Spleen (tissue), 11 donors: ENCODE data around the gene CEBPE. TPM values are rescaled to one million over a fixed set of nuclear protein-coding genes. Genes with fewer than 3 reads are reported as not detected.

Source experiments
- DNase-seq: peaks from one replicate; pipeline ENCODE4 v3.0.0-alpha.2; 2020
- H3K27ac ChIP-seq, 8 donors: fragments of 200-600 bp; sonication (generic) in 7 of 8; 1 replicate in 4 of 8; 2 replicates in 4 of 8; pipeline versions ENCODE4 v1.5.0 to v1.8.0; 2016 to 2021; ENCODE audit warnings: inconsistent platforms in 4 of 8, mild to moderate bottlenecking in 4 of 8, moderate library complexity in 1 of 8
- H3K27me3 ChIP-seq, 7 donors: fragments of 200-600 bp; sonication (generic) in 6 of 7; replicated peaks in 1 of 7; 1 replicate in 4 of 7; 2 replicates in 3 of 7; pipeline versions ENCODE4 v1.5.0 to v1.8.0; 2016 to 2021; ENCODE audit warnings: inconsistent platforms in 3 of 7, mild to moderate bottlenecking in 1 of 7
- H3K36me3 ChIP-seq, 6 donors: fragments of 200-600 bp; sonication (generic) in 5 of 6; 1 replicate in 4 of 6; 2 replicates in 2 of 6; pipeline versions ENCODE4 v1.5.0 to v1.8.0; 2016 to 2021; ENCODE audit warnings: inconsistent platforms in 2 of 6
- H3K4me1 ChIP-seq, 6 donors: fragments of 200-600 bp; sonication (generic) in 5 of 6; 1 replicate in 3 of 6; 2 replicates in 3 of 6; pipeline versions ENCODE4 v1.5.0 to v1.8.0; 2016 to 2021; ENCODE audit warnings: inconsistent platforms in 3 of 6
- H3K4me3 ChIP-seq, 8 donors: fragments of 200-600 bp; sonication (generic) in 7 of 8; 1 replicate in 4 of 8; 2 replicates in 4 of 8; pipeline versions ENCODE4 v1.5.0 to v1.8.0; 2016 to 2021; ENCODE audit warnings: inconsistent platforms in 4 of 8, mild to moderate bottlenecking in 4 of 8, moderate library complexity in 2 of 8
- H3K9me3 ChIP-seq, 8 donors: fragments of 200-600 bp; sonication (generic) in 7 of 8; 1 replicate in 4 of 8; 2 replicates in 4 of 8; pipeline versions ENCODE4 v1.5.0 to v1.8.0; 2016 to 2021; ENCODE audit warnings: inconsistent platforms in 4 of 8
- CTCF ChIP-seq, 11 experiments: fragments of 200-600 bp in 7 of 11; fragments of 450-650 bp in 4 of 11; sonication (generic) in 4 of 11; IDR thresholded peaks in 8 of 11; conservative IDR thresholded peaks in 3 of 11; 1 replicate in 7 of 11; 2 replicates in 4 of 11; pipeline versions ENCODE4 v1.4.0 to v1.8.0; 2016 to 2021; ENCODE audit warnings: antibody characterized with exemption in 11 of 11, inconsistent platforms in 4 of 11, mild to moderate bottlenecking in 1 of 11
- POLR2A ChIP-seq, 3 donors: fragments of 450-650 bp; IDR thresholded peaks; one replicate each; pipeline ENCODE4 v1.5.1; 2017; ENCODE audit warnings: antibody characterized with exemption in 3 of 3, mild to moderate bottlenecking in 1 of 3
- POLR2AphosphoS5 ChIP-seq, 3 donors: sonication (generic); formaldehyde crosslinking; IDR thresholded peaks; one replicate each; pipeline ENCODE4 v1.5.1; 2017; ENCODE audit warnings: antibody characterized with exemption in 3 of 3
- WGBS, 5 donors: extraction: QIAGEN DNeasy Blood & Tissue Kit in 3 of 5; methylation state at CpG; one replicate each; pipeline versions ENCODE4 v1.1.5 to v1.1.7; 2013 to 2018; 5-methylcytosine and 5-hydroxymethylcytosine counted together
- intact Hi-C: fragments of 100-400 bp; cut with DNase I; formaldehyde crosslinking; loops from one replicate; pipeline ENCODE4 v1.15.0; 2023; ENCODE audit warnings: low total_unique reads
- polyA plus RNA-seq, 3 donors: library from polyadenylated mRNA; stranded (reverse); fragments of 200-250 nt; gene quantifications; one replicate each; pipeline ENCODE4 v1.2.1, GENCODE V29; 2013
- total RNA-seq, 7 donors: library from RNA; depleted of rRNA in 3 of 7; stranded (reverse); fragments of >200 nt in 3 of 7; fragmentation: NEBNext Ultra II Directional in 4 of 7; extraction: Animal tissue kit (Norgen Biotek cat#: 25700) in 4 of 7; gene quantifications; one replicate each; pipeline versions ENCODE4 v1.1.0 to v1.2.1, GENCODE V29; 2016 to 2021
- donor health status: healthy with polysubstance abuse.
- donor health status: DM: no; HTN: no; CAD: no; lungs with moderate emphysema.
- donor health status: DM: no; HTN: no; CAD: no.
- donor health status: Bipolar disorder and iron deficiency.
- donor health status: healthy.
- donor health status: DM: no; HTN: no; CAD: no.
- donor health status: DM: yes; HTN: yes; CAD: no.

CEBPE gene
- total and polyA plus RNA-seq, 10 donors = 0.64 to 9.6 (median 1.5) TPM

- Histone ChIP-seq H3K27me3 (no peaks in the 10 kb centered on the region), H3K4me1 (peaks cover 27 to 63% (median 46%) of the 10 kb centered on the region in 6 donors), H3K27ac (peak overlapping the region; percentile 60 to 86 (median 79)), H3K4me3 (peak overlapping the region; percentile 37 to 73 (median 54)), H3K9me3 (no peaks in the 10 kb centered on the region), H3K36me3 (peaks cover 0 to 82% (median 65%) of the 10 kb centered on the region in 6 donors)
- intact Hi-C loops = no loop called here
- TF ChIP-seq POLR2A (IDR thresholded peaks at IDR 0.05) (no peak), POLR2AphosphoS5 (IDR thresholded peaks at IDR 0.05) (no peak), CTCF (IDR thresholded peaks at IDR 0.05 in 8 of 11, conservative IDR thresholded peaks at IDR 0.05 in 3 of 11) (no peak)
- WGBS, 5 donors = 15 to 21% (median 19%) methylated on average over 10 of the region's 10 CpGs
- no peak for DNase-seq
These were observed 48.6 kb downstream of the CEBPE start for GRCh38 chr14:23070262-23071129.

GRCh38 chr14:23069413-23069806, 49.6 kb downstream of the CEBPE start:
- H3K4me3 ChIP-seq = no peak overlapping the region
- WGBS, 5 donors = 76 to 88% (median 84%) methylated on average over 4 of the region's 4 CpGs
- H3K27ac ChIP-seq = peak overlapping the region in 7 of 8 donors; percentile 7 to 85 (median 46)
- peaks cover 27 to 70% (median 48%) of the 10 kb centered on the region in 6 donors for H3K4me1 ChIP-seq
- intact Hi-C loops = no loop called here
- DNase-seq = no peak
- peaks cover 0 to 82% (median 66%) of the 10 kb centered on the region in 6 donors for H3K36me3 ChIP-seq
- H3K27me3 ChIP-seq = no peaks in the 10 kb centered on the region
- no peaks in the 10 kb centered on the region for H3K9me3 ChIP-seq
- no peak for TF ChIP-seq CTCF (IDR thresholded peaks at IDR 0.05 in 8 of 11, conservative IDR thresholded peaks at IDR 0.05 in 3 of 11)
- no peak for TF ChIP-seq POLR2AphosphoS5 (IDR thresholded peaks at IDR 0.05)
- TF ChIP-seq POLR2A (IDR thresholded peaks at IDR 0.05) = no peak

- DNase-seq = no peak
- Histone ChIP-seq H3K4me3 (no peak overlapping the region), H3K36me3 (peaks cover 1 to 82% (median 66%) of the 10 kb centered on the region in 6 donors), H3K4me1 (peaks cover 27 to 70% (median 48%) of the 10 kb centered on the region in 6 donors), H3K9me3 (no peaks in the 10 kb centered on the region), H3K27ac (peak overlapping the region in 6 of 8 donors; percentile 23 to 85 (median 48)), H3K27me3 (no peaks in the 10 kb centered on the region)
- intact Hi-C loops = no loop called here
- TF ChIP-seq POLR2A (IDR thresholded peaks at IDR 0.05) (no peak), CTCF (IDR thresholded peaks at IDR 0.05 in 8 of 11, conservative IDR thresholded peaks at IDR 0.05 in 3 of 11) (peak; percentile 81 to 98 (median 95)), POLR2AphosphoS5 (IDR thresholded peaks at IDR 0.05) (peak in 1 of 3 donors; percentile 44)
- 28 to 38% (median 33%) methylated on average over 8 of the region's 8 CpGs for WGBS, 5 donors
These were observed 50.2 kb downstream of the CEBPE start for GRCh38 chr14:23068789-23069412.
